ENCODE results near the gene SPEM3. TPM values are rescaled to one million over a fixed set of nuclear protein-coding genes. Genes with fewer than 3 reads are reported as not detected.

Gene SPEM3
- total and polyA plus RNA-seq, 10 of the 15 experiments (the other 5 are each of a cell fraction or from before 2014, with no cell fraction given), result not detected

DNA sequence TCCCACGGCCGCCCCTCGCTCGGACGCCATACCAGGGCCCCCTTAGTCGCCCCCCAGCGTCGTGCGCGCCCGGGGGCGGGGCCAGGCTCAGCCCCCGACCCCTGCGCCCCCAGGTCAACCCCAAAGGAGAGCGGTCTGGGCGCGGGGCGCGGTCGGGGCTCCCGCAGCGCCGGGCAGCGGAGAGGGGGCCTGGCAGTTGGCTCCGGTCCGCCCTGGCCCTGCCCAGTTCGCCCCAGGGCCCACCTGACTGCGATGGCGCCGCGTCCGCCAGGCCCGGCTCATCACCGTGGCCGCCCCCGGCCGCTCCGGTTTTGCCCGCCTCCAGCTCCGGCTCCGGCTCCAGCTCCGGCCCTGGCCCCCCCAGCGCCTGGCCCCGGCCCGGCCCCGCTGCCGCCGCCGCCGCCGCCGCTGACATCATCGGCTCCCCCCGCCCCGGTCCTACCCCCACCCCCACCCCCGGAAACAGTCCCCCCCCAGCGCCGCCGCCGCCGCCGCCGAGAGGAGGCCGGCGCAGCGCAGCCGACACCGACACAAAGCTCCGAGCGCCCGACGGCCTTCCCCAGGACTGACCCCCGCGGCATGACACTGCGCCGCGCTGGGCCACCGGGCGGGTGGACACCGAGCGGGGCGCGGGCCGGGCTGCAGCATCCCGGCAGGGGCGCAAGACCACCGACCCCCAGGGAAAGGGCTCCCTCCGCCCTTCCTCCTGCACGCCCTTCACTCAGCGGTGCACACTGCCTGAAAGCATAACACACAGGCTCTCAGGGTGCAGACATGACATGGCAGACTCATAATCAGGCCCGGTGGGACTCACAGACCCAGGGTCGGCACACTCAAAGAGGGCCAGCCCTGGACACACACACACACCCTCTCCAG is 50.8 kb downstream of the SPEM3 start, which contains the start of gene ZBTB4 (continued):
- TF ChIP-seq, protein P1, sequence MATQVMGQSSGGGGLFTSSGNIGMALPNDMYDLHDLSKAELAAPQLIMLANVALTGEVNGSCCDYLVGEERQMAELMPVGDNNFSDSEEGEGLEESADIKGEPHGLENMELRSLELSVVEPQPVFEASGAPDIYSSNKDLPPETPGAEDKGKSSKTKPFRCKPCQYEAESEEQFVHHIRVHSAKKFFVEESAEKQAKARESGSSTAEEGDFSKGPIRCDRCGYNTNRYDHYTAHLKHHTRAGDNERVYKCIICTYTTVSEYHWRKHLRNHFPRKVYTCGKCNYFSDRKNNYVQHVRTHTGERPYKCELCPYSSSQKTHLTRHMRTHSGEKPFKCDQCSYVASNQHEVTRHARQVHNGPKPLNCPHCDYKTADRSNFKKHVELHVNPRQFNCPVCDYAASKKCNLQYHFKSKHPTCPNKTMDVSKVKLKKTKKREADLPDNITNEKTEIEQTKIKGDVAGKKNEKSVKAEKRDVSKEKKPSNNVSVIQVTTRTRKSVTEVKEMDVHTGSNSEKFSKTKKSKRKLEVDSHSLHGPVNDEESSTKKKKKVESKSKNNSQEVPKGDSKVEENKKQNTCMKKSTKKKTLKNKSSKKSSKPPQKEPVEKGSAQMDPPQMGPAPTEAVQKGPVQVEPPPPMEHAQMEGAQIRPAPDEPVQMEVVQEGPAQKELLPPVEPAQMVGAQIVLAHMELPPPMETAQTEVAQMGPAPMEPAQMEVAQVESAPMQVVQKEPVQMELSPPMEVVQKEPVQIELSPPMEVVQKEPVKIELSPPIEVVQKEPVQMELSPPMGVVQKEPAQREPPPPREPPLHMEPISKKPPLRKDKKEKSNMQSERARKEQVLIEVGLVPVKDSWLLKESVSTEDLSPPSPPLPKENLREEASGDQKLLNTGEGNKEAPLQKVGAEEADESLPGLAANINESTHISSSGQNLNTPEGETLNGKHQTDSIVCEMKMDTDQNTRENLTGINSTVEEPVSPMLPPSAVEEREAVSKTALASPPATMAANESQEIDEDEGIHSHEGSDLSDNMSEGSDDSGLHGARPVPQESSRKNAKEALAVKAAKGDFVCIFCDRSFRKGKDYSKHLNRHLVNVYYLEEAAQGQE (IDR thresholded peaks at IDR 0.05; ENCODE audit: low read depth, low read length), result no peak
- no peak for TF ChIP-seq TBL1XR1 (IDR thresholded peaks at IDR 0.05; ENCODE audit: low read depth, low read length)
- TF ChIP-seq EZH2 (IDR thresholded peaks at IDR 0.05; ENCODE audit: borderline replicate concordance, control insufficient read depth, low read depth, low read length), result no peak
- TF ChIP-seq BACH1 (IDR thresholded peaks at IDR 0.05; ENCODE audit: borderline replicate concordance), result peak; percentile 64
- TF ChIP-seq GABPA (IDR thresholded peaks at IDR 0.05; ENCODE audit: low read depth), result no peak
- TF ChIP-seq, protein P2, sequence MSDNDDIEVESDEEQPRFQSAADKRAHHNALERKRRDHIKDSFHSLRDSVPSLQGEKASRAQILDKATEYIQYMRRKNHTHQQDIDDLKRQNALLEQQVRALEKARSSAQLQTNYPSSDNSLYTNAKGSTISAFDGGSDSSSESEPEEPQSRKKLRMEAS (IDR thresholded peaks at IDR 0.05; ENCODE audit: low read depth, low read length), result no peak
- TF ChIP-seq, protein P3, sequence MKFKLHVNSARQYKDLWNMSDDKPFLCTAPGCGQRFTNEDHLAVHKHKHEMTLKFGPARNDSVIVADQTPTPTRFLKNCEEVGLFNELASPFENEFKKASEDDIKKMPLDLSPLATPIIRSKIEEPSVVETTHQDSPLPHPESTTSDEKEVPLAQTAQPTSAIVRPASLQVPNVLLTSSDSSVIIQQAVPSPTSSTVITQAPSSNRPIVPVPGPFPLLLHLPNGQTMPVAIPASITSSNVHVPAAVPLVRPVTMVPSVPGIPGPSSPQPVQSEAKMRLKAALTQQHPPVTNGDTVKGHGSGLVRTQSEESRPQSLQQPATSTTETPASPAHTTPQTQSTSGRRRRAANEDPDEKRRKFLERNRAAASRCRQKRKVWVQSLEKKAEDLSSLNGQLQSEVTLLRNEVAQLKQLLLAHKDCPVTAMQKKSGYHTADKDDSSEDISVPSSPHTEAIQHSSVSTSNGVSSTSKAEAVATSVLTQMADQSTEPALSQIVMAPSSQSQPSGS (IDR thresholded peaks at IDR 0.05; ENCODE audit: low read length), result no peak
- TF ChIP-seq, protein P4, sequence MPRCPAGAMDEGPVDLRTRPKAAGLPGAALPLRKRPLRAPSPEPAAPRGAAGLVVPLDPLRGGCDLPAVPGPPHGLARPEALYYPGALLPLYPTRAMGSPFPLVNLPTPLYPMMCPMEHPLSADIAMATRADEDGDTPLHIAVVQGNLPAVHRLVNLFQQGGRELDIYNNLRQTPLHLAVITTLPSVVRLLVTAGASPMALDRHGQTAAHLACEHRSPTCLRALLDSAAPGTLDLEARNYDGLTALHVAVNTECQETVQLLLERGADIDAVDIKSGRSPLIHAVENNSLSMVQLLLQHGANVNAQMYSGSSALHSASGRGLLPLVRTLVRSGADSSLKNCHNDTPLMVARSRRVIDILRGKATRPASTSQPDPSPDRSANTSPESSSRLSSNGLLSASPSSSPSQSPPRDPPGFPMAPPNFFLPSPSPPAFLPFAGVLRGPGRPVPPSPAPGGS (IDR thresholded peaks at IDR 0.05; ENCODE audit: borderline replicate concordance, insufficient read depth, low read depth, low read length, poor library complexity, severe bottlenecking), result no peak
- no peak for TF ChIP-seq HCFC1 (IDR thresholded peaks at IDR 0.05; ENCODE audit: low read length)
- TF ChIP-seq, protein P5, sequence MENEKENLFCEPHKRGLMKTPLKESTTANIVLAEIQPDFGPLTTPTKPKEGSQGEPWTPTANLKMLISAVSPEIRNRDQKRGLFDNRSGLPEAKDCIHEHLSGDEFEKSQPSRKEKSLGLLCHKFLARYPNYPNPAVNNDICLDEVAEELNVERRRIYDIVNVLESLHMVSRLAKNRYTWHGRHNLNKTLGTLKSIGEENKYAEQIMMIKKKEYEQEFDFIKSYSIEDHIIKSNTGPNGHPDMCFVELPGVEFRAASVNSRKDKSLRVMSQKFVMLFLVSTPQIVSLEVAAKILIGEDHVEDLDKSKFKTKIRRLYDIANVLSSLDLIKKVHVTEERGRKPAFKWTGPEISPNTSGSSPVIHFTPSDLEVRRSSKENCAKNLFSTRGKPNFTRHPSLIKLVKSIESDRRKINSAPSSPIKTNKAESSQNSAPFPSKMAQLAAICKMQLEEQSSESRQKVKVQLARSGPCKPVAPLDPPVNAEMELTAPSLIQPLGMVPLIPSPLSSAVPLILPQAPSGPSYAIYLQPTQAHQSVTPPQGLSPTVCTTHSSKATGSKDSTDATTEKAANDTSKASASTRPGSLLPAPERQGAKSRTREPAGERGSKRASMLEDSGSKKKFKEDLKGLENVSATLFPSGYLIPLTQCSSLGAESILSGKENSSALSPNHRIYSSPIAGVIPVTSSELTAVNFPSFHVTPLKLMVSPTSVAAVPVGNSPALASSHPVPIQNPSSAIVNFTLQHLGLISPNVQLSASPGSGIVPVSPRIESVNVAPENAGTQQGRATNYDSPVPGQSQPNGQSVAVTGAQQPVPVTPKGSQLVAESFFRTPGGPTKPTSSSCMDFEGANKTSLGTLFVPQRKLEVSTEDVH (IDR thresholded peaks at IDR 0.05; ENCODE audit: low read depth, partially characterized antibody), result no peak
- TF ChIP-seq ZNF622 (IDR thresholded peaks at IDR 0.05), result no peak
- TF ChIP-seq SMAD1 (IDR thresholded peaks at IDR 0.05; ENCODE audit: low read depth, partially characterized antibody), result no peak
- no peak for TF ChIP-seq ZZZ3 (IDR thresholded peaks at IDR 0.05; ENCODE audit: control insufficient read depth, insufficient read length, low read depth)
- TF ChIP-seq IKZF1 (conservative IDR thresholded peaks at IDR 0.05), result peak; percentile 75; the same call in 1 of the 2 replicates
- 0 out of 2 replicates have a peak, but pooled peaks have one; percentile 0 for TF ChIP-seq CHD2 (IDR thresholded peaks at IDR 0.05; ENCODE audit: borderline replicate concordance, low read depth, low read length)
- no peak for TF ChIP-seq NFYB (IDR thresholded peaks at IDR 0.05; ENCODE audit: insufficient read depth, low read depth, low read length)
- TF ChIP-seq, protein P6, sequence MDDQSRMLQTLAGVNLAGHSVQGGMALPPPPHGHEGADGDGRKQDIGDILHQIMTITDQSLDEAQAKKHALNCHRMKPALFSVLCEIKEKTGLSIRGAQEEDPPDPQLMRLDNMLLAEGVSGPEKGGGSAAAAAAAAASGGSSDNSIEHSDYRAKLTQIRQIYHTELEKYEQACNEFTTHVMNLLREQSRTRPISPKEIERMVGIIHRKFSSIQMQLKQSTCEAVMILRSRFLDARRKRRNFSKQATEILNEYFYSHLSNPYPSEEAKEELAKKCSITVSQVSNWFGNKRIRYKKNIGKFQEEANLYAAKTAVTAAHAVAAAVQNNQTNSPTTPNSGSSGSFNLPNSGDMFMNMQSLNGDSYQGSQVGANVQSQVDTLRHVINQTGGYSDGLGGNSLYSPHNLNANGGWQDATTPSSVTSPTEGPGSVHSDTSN (IDR thresholded peaks at IDR 0.05; ENCODE audit: insufficient replicate concordance, low read depth, low read length), result no peak

All from GM12878 (cell line).